DND-41 (cell line): ENCODE data around the gene RCOR1.

Experiments
- ATAC-seq: fragments of 200-7000 bp; cut with Tn5 transposase; 3 replicates; pipeline ENCODE4 v1.9.1; 2021; ENCODE audit warnings: low read depth; ENCODE audit not compliant: insufficient read depth
- DNase-seq: peaks from one replicate; pipeline ENCODE4 v3.0.0-alpha.2; 2020
- H2AFZ ChIP-seq: 2 replicates; pipeline ENCODE4 v1.6.0; 2012; ENCODE audit warnings: low read depth, low read length
- H3K27ac ChIP-seq: 2 replicates; pipeline ENCODE4 v1.5.1; 2012; ENCODE audit warnings: low read length, inconsistent platforms
- H3K27me3 ChIP-seq: fragments of 200-600 bp; sonication (generic); 2 replicates; pipeline ENCODE4 v1.6.0; 2012; ENCODE audit warnings: low read length, mild to moderate bottlenecking, inconsistent platforms; ENCODE audit not compliant: insufficient read depth, poor library complexity
- H3K36me3 ChIP-seq: 2 replicates; pipeline ENCODE4 v1.5.1; 2012; ENCODE audit warnings: low read length, inconsistent platforms; ENCODE audit not compliant: insufficient read depth
- H3K4me1 ChIP-seq: 2 replicates; pipeline ENCODE4 v1.5.1; 2012; ENCODE audit warnings: mild to moderate bottlenecking, low read length; ENCODE audit not compliant: insufficient read depth
- H3K4me2 ChIP-seq: 2 replicates; pipeline ENCODE4 v1.6.0; 2012; ENCODE audit warnings: mild to moderate bottlenecking, moderate library complexity, low read length, inconsistent platforms; ENCODE audit not compliant: insufficient read depth
- H3K4me3 ChIP-seq, 2 experiments: fragments of 200-600 bp in 1 of 2; shearing (Covaris generic) in 1 of 2; 2 replicates each; pipeline ENCODE4 v1.5.1; 2012 to 2016; ENCODE audit warnings: inconsistent platforms in 2 of 2, low read length in 2 of 2, mild to moderate bottlenecking in 2 of 2, low read depth in 1 of 2, moderate library complexity in 1 of 2
- H3K79me2 ChIP-seq: 2 replicates; pipeline ENCODE4 v1.6.0; 2012; ENCODE audit warnings: low read length, inconsistent platforms; ENCODE audit not compliant: insufficient read depth
- H3K9ac ChIP-seq: 2 replicates; pipeline ENCODE4 v1.6.0; 2012; ENCODE audit warnings: low read depth, mild to moderate bottlenecking, inconsistent platforms, low read length, moderate library complexity
- H3K9me3 ChIP-seq: 2 replicates; pipeline ENCODE4 v1.5.1; 2012; ENCODE audit warnings: low read length, moderate library complexity, mild to moderate bottlenecking, inconsistent platforms; ENCODE audit not compliant: insufficient read depth, severe bottlenecking
- H4K20me1 ChIP-seq: 2 replicates; pipeline ENCODE4 v1.6.0; 2012; ENCODE audit warnings: low read length; ENCODE audit not compliant: insufficient read depth
- EZH2 ChIP-seq: IDR thresholded peaks from 3 replicates; pipeline ENCODE4 v1.6.1; 2012; ENCODE audit warnings: borderline replicate concordance, low read depth, mild to moderate bottlenecking, moderate library complexity, low read length, inconsistent platforms; ENCODE audit not compliant: severe bottlenecking
- TF ChIP-seq, protein P1 (sequence below): IDR thresholded peaks from 2 replicates; pipeline ENCODE4 v1.5.1; 2012; ENCODE audit warnings: borderline replicate concordance, low read length, moderate library complexity, mild to moderate bottlenecking; ENCODE audit not compliant: poor library complexity, severe bottlenecking; ENCODE audit errors: extremely low read depth

Gene RCOR1

DNA sequence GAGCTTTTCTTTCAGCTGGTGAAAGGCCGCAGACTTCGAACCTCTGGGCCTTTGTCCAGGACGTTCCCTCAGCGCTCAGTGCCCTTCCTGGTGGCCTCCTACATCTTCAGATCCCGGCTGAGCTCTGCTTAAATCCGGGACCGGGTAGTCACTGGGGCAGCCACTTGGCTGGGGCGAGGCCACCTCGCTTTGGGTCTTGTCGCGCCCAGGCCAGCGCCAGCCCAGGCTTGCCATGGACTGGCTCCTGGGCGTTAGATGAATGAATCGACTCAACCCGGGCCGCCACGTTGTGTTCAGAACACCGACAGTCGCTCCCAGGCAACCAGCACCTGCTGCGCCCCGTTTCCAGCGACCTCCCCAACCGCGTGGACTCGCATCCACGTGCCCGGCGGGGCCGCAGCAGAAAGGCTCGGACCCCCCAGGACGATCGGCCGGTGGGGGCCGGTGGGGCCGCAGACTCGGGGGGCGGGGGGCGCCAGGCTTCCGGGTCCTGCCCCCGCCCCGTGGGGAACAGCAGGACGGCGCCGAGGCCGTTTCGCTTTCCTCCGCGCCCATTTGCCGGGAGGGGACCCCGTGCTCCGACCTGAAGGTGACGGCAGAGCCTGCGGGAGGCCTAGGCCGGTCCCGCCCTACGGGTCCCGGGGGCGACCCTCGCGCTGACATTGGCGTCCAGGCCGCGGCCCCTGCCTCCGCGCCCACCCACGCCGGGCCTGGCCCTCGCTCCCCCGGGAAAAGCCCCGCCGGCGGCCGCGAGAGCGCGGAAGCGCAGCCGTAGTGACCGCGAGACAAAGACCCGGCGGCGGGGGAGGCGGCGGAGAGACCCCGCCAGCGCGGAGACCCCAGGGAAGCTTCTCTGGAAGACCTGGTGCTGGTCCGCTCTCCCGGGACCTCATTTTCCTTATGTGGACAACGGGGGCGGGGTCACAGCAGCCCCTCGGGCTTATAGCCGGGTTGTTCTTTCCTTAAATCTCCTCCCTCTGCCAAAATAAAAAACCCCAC, 37.3 kb upstream of the RCOR1 start:
- peak overlapping the region; percentile 62 for H3K4me2 ChIP-seq

GRCh38 chr14:102556098-102556677, 36.3 kb upstream of the RCOR1 start:
- no peaks in the 10 kb centered on the region for H3K79me2 ChIP-seq
- no peaks in the 10 kb centered on the region for H3K9me3 ChIP-seq
- TF ChIP-seq, protein P1, sequence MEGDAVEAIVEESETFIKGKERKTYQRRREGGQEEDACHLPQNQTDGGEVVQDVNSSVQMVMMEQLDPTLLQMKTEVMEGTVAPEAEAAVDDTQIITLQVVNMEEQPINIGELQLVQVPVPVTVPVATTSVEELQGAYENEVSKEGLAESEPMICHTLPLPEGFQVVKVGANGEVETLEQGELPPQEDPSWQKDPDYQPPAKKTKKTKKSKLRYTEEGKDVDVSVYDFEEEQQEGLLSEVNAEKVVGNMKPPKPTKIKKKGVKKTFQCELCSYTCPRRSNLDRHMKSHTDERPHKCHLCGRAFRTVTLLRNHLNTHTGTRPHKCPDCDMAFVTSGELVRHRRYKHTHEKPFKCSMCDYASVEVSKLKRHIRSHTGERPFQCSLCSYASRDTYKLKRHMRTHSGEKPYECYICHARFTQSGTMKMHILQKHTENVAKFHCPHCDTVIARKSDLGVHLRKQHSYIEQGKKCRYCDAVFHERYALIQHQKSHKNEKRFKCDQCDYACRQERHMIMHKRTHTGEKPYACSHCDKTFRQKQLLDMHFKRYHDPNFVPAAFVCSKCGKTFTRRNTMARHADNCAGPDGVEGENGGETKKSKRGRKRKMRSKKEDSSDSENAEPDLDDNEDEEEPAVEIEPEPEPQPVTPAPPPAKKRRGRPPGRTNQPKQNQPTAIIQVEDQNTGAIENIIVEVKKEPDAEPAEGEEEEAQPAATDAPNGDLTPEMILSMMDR = no peak
- no peak for TF ChIP-seq EZH2
- H3K4me3 ChIP-seq = no peak overlapping the region
- no peak overlapping the region for H2AFZ ChIP-seq
- H3K36me3 ChIP-seq = no peaks in the 10 kb centered on the region
- H3K9ac ChIP-seq = no peak overlapping the region
- no peaks in the 10 kb centered on the region for H4K20me1 ChIP-seq
- no peak overlapping the region for H3K27ac ChIP-seq
- no peak overlapping the region for H3K4me2 ChIP-seq
- H3K27me3 ChIP-seq = peaks cover 18% of the 10 kb centered on the region
- peaks cover 23% of the 10 kb centered on the region for H3K4me1 ChIP-seq
- DNase-seq = no peak
- ATAC-seq = no peak

More for the DNA sequence above, 37.3 kb upstream of the RCOR1 start:
- H3K27ac ChIP-seq = no peak overlapping the region
- no peaks in the 10 kb centered on the region for H3K36me3 ChIP-seq
- ATAC-seq = peak; percentile 85
- no peaks in the 10 kb centered on the region for H3K79me2 ChIP-seq
- peak overlapping the region; percentile 46; the same call in 1 of the 2 replicates for H3K9ac ChIP-seq
- peaks cover 18% of the 10 kb centered on the region for H3K27me3 ChIP-seq
- peaks cover 12% of the 10 kb centered on the region for H3K4me1 ChIP-seq
- H2AFZ ChIP-seq = peak overlapping the region; percentile 67
- no peaks in the 10 kb centered on the region for H3K9me3 ChIP-seq
- TF ChIP-seq, protein P1 = no peak
- TF ChIP-seq EZH2 = peak; percentile 55
- H4K20me1 ChIP-seq = no peaks in the 10 kb centered on the region
- DNase-seq = peak; percentile 68
- H3K4me3 ChIP-seq = peak overlapping the region in 1 of 2 experiments; percentile 47; a peak in 2 of 4 replicates

DNA sequence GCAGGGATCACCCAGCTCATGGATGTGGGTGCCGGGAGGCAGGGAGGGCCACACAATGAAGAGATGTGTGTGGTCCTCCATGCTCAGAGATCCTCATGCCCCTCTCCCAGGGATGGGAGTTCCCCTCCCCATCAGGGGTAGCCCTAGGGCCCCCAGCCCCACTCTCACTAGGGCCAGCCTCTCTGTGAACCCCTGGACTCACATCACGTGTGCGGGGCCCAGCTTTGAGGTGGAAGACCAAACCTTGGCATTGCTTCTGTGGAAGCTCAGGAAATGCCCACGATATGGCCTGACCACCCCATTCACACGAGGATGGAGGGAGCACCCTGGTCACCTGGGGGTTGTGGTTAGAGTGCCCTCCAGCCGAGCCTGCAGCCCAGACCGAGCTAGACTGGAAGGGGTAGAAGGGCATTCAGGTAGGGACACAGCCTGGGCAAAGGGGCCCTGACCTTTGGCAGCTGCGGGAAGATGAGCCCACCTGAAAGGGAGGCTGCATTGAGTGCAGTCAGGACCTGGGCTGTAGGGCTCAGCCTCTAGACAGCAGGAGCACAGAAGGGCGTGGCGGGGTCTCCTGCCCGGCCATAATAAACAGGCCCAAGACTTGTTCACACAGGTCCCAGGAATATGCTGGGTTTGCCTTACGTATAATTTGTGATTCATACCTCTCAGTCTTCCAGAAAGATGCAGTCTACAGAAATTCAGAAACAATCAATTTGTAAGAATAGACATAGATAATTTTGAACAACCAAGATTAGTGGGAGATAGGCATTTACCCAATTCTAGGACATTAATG, 34.8 kb upstream of the RCOR1 start:
- H3K4me2 ChIP-seq = no peak overlapping the region
- no peaks in the 10 kb centered on the region for H3K36me3 ChIP-seq
- no peaks in the 10 kb centered on the region for H4K20me1 ChIP-seq
- no peaks in the 10 kb centered on the region for H3K9me3 ChIP-seq
- TF ChIP-seq, protein P1 = no peak
- no peak for TF ChIP-seq EZH2
- H3K4me3 ChIP-seq = no peak overlapping the region
- no peak overlapping the region for H3K27ac ChIP-seq
- no peak for ATAC-seq
- no peak overlapping the region for H3K9ac ChIP-seq
- peaks cover 18% of the 10 kb centered on the region for H3K27me3 ChIP-seq
- no peak overlapping the region for H2AFZ ChIP-seq
- peaks cover 25% of the 10 kb centered on the region for H3K4me1 ChIP-seq
- no peak for DNase-seq
- H3K79me2 ChIP-seq = no peaks in the 10 kb centered on the region
